ENCODE data around the gene AFG1L.
A peak's percentile ranks its signal among the peaks of the same experiment; 100 is the strongest.

Gene AFG1L

GRCh38 chr6:108564178-108564577 lies 269.3 kb downstream of the AFG1L start:
- no peak overlapping the region for H3K27ac ChIP-seq
- TF ChIP-seq ZFX (IDR thresholded peaks at IDR 0.05) (no peak), CTCF (conservative IDR thresholded peaks at IDR 0.05) (no peak)

- no peak overlapping the region for H3K27ac ChIP-seq
Measured at GRCh38 chr6:108565091-108565766, 270.4 kb downstream of the AFG1L start.

GRCh38 chr6:108565893-108566292 lies 271.0 kb downstream of the AFG1L start:
- H3K27ac ChIP-seq: no peak overlapping the region

More at GRCh38 chr6:108565091-108565766, 270.4 kb downstream of the AFG1L start:
- TF ChIP-seq ZFX (IDR thresholded peaks at IDR 0.05) (no peak), CTCF (conservative IDR thresholded peaks at IDR 0.05) (no peak)

GRCh38 chr6:108566406-108566805 lies 271.6 kb downstream of the AFG1L start:
- TF ChIP-seq ZFX (IDR thresholded peaks at IDR 0.05) (no peak), CTCF (conservative IDR thresholded peaks at IDR 0.05) (no peak)
- H3K27ac ChIP-seq: no peak overlapping the region

More at GRCh38 chr6:108565893-108566292, 271.0 kb downstream of the AFG1L start:
- no peak for TF ChIP-seq CTCF (conservative IDR thresholded peaks at IDR 0.05)
- TF ChIP-seq ZFX (IDR thresholded peaks at IDR 0.05): no peak

GRCh38 chr6:108568101-108568500 lies 273.2 kb downstream of the AFG1L start:
- H3K27ac ChIP-seq: no peak overlapping the region

GRCh38 chr6:108568551-108569305 lies 273.9 kb downstream of the AFG1L start:
- H3K27ac ChIP-seq: no peak overlapping the region
- no peak for TF ChIP-seq ZFX (IDR thresholded peaks at IDR 0.05)
- TF ChIP-seq CTCF (conservative IDR thresholded peaks at IDR 0.05): no peak

More at GRCh38 chr6:108568101-108568500, 273.2 kb downstream of the AFG1L start:
- TF ChIP-seq ZFX (IDR thresholded peaks at IDR 0.05) (no peak), CTCF (conservative IDR thresholded peaks at IDR 0.05) (no peak)

GRCh38 chr6:108570517-108570916 lies 275.7 kb downstream of the AFG1L start:
- TF ChIP-seq CTCF (conservative IDR thresholded peaks at IDR 0.05) (0 out of 2 replicates have a peak, but pooled peaks have one; percentile 3), ZFX (IDR thresholded peaks at IDR 0.05) (no peak)
- no peak overlapping the region for H3K27ac ChIP-seq

All from C4-2B (cell line).